ENCODE data around the gene RASSF7.

DNA sequence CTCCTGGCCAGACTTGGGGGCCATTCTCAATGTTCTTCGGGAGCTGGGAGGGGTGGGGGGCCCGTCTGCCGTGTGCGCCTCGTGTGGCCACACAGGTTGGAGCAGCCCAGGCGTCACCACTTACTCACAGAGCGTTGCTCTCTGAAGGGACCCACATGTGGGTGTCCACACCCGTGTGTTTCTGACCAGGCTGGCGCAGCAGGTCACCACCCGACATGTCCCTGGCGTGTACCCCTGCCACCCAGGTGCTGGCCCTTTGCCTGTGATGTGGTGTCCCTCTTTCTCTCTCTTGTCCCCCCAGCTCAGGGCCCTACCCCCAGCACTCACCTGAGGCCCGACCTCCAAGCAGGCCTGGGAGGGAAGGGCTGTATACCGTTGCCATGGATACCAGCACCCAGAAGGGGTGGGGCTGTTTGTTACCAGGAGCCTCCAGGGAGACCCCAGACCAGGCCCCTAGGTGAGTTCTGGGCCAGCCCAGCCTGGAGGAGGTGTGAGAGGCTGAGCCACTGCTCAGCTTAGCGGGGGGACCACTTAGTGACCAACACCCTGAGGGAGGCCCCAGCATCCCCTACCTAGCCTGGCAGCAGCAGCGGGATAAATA, 1.6 kb upstream of the RASSF7 start:
- no peak for TF ChIP-seq ZC3H10 (CRISPR knock-in tag; IDR thresholded peaks at IDR 0.05)
- TF ChIP-seq, protein P1, sequence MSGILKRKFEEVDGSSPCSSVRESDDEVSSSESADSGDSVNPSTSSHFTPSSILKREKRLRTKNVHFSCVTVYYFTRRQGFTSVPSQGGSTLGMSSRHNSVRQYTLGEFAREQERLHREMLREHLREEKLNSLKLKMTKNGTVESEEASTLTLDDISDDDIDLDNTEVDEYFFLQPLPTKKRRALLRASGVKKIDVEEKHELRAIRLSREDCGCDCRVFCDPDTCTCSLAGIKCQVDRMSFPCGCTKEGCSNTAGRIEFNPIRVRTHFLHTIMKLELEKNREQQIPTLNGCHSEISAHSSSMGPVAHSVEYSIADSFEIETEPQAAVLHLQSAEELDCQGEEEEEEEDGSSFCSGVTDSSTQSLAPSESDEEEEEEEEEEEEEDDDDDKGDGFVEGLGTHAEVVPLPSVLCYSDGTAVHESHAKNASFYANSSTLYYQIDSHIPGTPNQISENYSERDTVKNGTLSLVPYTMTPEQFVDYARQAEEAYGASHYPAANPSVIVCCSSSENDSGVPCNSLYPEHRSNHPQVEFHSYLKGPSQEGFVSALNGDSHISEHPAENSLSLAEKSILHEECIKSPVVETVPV (CRISPR knock-in tag; IDR thresholded peaks at IDR 0.05): no peak
- no peak for TF ChIP-seq ZNF70 (CRISPR knock-in tag; IDR thresholded peaks at IDR 0.05)
- TF ChIP-seq, protein P2, sequence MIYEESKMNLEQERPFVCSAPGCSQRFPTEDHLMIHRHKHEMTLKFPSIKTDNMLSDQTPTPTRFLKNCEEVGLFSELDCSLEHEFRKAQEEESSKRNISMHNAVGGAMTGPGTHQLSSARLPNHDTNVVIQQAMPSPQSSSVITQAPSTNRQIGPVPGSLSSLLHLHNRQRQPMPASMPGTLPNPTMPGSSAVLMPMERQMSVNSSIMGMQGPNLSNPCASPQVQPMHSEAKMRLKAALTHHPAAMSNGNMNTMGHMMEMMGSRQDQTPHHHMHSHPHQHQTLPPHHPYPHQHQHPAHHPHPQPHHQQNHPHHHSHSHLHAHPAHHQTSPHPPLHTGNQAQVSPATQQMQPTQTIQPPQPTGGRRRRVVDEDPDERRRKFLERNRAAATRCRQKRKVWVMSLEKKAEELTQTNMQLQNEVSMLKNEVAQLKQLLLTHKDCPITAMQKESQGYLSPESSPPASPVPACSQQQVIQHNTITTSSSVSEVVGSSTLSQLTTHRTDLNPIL (CRISPR knock-in tag; IDR thresholded peaks at IDR 0.05; ENCODE audit: low read depth): no peak
- no peak for TF ChIP-seq ESRRG (CRISPR knock-in tag; IDR thresholded peaks at IDR 0.05)
- no peak for TF ChIP-seq PPARA (CRISPR knock-in tag; IDR thresholded peaks at IDR 0.05; ENCODE audit: borderline replicate concordance)

Data from SK-N-SH treated with all-trans-retinoic acid at 6 μM for 48 hours (cell line).